Activated CD8-positive, alpha-beta memory T cell treated with anti-CD3 and anti-CD28 coated beads, Interleukin-2, amount 50 U/mL, for 4 hours (primary cell): Measurements from ENCODE around the gene SMIM21.

Experiments
- DNase-seq: peaks from one replicate; pipeline ENCODE4 v3.0.0-alpha.2; 2020

SMIM21 gene

GRCh38 chr18:75374466-75374865 lies 53.0 kb downstream of the SMIM21 start:
- no peak for DNase-seq

DNA sequence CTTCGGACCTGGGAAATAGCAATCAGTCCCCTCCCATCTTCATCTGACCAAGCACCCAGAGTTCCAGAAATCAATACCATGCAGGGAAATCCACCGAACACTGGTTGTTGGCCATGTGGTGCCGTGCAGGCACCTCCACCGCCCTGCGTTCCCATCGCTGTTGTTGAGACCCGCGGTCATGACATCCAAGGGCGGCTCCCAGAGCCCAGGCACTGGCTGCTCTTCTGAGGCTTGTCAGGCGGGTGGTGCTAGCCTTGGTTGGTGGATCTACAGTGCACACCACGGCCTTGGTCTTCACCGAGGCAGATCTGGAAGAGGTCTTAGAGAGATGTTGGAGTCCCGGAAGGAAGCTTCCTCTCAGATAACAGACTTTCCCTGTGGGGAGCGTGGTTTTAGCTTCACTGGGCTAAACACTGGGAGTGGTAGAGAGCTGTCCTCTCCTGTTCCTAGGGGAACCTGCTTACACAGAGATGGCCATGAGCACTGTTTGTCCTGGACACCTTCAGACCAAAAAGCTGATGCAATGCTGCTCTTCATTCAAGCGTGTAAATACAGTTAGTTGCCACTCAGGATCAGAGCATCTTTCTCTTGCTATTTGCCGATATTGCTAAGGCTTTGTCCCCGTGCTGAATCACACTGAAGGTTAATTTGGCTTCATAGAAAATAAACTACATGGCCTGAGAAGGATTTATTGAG lies 58.3 kb downstream of the SMIM21 start:
- DNase-seq = no peak

DNA sequence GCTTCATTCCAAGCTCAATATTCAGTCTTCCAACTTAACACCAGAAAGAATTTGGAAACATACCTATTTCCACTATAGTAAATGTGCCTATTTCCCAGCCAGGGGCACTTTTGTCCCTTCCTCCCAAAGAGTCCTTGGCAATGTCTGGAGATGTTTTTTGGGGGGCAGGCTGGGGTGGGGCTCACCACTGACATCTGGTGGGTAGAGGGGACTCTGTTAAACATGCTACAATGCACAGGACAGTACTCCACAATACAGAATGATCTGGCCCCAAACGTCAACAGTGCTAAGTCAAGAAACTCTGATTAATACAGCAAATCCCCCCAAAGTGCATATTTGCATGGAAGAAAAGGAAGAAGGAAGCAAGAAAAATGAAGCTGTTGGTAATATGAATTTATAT lies 61.7 kb downstream of the SMIM21 start:
- no peak for DNase-seq

DNA sequence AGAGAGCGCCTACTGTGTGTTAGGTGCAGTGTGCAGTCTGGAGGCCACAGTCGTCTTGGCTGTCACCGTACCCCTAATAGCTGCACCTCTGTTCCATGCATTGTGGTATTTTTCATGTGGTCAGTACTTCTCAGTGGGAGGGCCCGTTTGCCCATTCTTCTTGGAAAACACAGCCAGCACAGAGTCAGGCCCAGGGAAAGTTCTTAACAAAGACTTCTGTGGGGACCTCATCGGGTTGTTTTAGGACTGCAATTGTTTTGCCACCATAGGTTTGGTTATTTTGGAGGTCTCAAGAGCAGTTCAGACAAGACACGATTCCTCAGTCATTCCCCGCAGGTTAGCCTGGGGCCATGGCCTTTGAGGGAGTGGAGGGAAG lies 62.3 kb downstream of the SMIM21 start:
- DNase-seq = no peak

DNA sequence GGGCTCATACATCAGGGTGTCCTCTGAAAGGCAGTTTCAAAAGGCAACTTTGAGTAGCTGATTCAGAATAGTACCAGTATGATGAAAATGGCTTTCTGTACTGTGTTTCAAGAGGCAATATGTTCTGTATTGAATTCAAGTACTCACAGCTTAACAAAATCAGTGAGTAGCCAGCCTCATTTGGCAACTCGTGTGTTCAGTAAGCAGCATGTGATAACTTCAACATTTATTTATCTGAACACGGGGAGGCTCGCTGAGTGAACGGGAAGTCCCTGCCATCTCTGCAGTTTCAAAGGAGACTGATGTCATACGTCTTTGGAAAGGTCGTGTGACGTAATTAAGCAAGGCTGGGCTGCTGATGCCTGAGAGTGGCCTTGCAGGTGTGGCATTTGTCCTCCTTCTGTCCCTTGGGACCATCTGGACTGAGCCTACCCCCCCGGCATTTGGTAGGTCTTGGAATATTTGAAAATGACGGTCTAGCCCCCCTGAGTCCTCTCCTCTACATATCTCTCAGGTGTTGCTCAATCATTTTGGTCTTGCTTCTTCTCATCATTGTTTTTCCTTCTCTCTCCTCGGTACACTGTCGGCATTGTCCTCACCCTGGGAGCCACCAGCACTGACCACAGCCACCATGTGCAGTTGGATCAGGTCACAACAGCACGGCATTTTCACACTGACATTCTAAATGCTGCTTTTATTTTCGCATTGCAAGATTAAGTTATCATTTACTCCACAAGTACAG lies 62.8 kb downstream of the SMIM21 start:
- DNase-seq = no peak

GRCh38 chr18:75363446-75364225 lies 63.9 kb downstream of the SMIM21 start:
- no peak for DNase-seq

GRCh38 chr18:75362435-75362834 lies 65.1 kb downstream of the SMIM21 start:
- no peak for DNase-seq

GRCh38 chr18:75360941-75361340 lies 66.6 kb downstream of the SMIM21 start:
- no peak for DNase-seq

DNA sequence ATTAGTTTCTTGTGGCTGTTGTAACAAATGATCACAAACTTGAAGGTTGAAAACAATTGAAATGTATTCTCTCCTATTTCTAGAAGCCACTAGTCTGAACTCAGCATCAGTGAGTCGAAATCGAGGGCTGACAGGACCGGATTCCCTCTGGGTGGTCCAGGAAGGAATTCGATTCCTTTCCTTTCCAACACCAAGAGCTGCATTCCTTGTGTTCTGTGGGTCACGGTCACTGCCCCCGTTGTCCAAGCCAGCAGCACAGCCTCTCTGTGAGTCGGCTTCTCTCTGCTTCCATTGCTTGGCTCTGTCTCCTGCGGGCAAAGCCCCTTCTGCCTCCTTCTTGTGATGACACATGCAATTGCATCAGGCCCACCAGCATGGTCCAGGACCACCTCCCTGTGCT lies 67.3 kb downstream of the SMIM21 start:
- no peak for DNase-seq
